GM19025 (cell line): ENCODE data around the gene C18orf63.
"Not testable (repeated sequence)": the region's sequence is repeated elsewhere in the genome, so short reads cannot be mapped to it uniquely, and the experiment has no call there.

Experiments
- ATAC-seq: cut with Tn5 transposase; IDR thresholded peaks from one replicate; pipeline ENCODE4 v1.9.1; 2021; ENCODE audit warnings: mild to moderate bottlenecking, low read depth, moderate library complexity; ENCODE audit not compliant: unreplicated experiment

C18orf63 gene

DNA sequence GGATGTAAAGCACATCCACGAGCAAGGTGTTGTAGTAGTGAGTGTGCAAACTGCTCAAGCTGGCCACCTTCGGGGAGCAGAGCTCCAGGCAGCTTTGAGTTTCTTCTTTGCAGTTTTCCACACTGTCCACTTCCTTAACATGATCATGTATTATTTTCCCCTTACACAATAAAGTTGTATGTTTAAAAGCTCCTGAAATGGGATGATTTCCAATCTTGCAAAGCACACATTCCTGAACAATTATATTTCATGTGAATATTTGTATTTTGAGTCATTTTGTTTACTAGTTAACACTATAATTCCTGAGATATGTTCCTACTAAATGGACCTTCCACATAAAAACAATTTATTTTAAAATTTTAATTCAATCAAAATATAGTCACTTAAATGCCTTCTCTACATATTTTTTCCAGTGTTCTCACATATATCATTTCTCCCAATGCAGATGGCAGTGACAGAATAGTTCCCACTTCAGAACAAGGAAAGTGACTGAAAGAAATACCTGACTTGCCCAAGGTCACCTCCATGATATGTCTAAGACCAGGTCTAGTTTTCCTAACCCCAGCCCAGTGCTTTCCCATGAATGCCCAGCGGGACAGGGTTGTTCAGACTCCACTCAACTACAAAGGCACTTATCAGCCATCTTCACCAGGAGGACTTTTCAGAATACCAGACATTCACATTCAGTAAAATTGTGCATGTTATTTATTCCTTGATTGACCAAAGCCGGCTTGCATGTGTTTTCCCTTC is 29.4 kb upstream of the C18orf63 start:
- no peak for ATAC-seq

DNA sequence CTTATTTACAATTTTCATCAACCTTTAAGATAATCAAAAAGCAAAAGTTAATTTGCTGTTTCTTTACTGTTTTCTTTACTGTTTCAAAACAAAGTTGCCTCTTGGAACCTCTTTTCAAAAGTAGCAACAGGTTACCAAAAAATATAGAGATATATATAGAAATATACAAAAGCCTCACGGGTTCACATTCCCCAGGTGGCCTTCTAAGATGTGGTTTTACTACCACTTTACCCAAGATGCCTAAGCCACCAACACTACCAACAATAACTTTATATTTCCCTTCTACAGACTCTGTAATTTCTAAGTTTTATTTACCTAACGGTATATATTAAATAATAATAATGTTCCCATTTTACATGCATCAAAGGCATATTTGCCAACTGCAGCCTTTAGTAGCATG is 28.8 kb upstream of the C18orf63 start:
- no peak for ATAC-seq

GRCh38 chr18:74288041-74288440 is 27.6 kb upstream of the C18orf63 start:
- ATAC-seq = no peak

DNA sequence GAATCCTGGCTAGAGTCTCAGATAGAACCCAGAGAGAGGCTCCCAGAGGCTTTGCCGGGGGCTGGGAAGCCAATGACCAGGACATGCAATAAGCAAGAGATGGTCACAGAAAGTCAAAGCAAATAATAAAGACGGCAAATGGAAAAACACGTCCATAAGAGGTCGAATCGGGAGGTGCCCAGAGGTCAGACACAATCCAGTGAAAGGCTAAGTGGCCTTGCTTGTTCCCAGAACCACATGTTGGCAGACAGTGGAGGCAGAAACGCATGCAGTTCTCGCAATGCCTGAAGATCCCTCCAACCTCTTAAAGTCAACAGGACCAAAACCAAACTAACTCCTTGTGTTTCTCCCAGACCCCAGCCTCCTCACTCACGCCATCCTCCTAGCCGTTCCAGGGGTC is 26.9 kb upstream of the C18orf63 start:
- ATAC-seq = no peak

GRCh38 chr18:74289137-74289536 is 26.5 kb upstream of the C18orf63 start:
- ATAC-seq = no peak

DNA sequence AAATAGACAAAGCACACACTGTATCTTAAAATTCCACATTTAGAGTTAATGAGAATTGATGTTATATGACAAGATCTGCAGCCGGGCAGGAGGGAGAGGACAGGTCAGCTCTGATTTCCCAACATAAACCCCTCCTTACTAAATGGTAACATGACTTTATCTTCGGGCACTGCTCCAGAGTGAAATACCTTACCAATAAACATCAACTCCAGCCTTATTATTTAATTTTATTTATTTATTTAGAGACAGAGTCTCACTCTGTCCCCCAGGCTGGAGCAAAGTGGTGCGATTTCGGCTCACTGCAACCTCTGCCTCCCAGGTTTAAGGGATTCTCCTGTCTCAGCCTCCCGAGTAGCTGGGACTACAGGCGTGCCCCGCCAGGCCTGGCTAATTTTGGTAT is 25.6 kb upstream of the C18orf63 start:
- no peak for ATAC-seq

GRCh38 chr18:74290794-74291471 is 24.7 kb upstream of the C18orf63 start:
- no peak for ATAC-seq

DNA sequence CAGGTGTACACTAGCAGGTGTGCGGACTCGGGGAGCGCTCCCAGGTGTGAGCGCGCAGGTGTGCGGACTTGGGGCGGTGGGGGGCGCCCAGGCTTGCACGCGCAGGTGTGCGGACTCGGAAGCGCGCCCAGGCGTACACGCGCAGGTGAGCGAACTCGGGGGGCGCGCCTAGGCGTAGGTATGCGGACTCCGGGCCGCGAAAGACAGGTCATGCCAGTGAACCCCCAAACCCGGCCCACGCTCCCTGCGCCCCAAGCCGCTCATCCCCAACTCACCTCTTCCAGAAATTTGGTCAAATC is 24.2 kb upstream of the C18orf63 start:
- no peak for ATAC-seq

DNA sequence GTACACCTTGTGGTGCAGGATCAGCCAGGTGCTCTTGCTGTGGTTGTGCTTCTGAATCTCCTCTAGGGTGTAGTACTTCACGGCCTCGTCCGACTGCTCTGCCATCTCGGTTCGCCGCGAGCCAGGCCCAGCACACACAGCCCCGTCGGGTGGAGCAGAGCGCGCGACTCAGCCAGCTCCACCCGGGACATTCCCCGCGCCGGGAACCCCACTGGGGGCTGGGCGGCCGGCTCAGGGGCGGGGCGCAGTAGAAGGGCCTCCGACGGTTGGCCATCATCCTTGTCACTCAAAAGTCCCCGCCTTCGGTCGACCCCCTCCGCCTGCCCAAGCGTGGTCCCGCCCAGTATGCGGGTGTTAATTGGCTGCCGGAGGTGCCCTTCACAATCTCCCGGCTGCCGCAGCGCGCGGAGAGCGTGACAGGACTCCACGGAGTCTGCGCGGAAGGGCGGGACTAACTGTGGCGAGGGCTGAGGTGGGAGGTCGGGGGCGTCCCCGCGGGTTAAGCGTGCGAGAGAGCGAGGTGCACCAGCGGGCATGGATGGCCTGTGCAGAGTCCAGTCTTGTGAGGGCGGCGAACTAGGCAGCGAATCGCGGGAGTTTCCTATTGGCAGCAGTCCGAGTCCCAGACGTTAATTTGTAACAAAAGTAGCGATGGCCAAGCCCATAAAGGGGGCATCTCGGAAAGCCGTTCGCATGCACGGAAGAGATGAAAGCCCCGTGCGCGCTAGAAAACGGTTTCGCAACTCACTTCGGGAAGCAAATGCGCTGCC is 23.7 kb upstream of the C18orf63 start, which contains the start of gene CYB5A:
Gene CYB5A (minus strand): TSS at position 193 of the 770 bp plus-strand sequence. CDS start 88 bp downstream, at position 105.
- peak; percentile 100 for ATAC-seq

- ATAC-seq = no peak
Observed at GRCh38 chr18:74292541-74292858, 23.1 kb upstream of the C18orf63 start.

DNA sequence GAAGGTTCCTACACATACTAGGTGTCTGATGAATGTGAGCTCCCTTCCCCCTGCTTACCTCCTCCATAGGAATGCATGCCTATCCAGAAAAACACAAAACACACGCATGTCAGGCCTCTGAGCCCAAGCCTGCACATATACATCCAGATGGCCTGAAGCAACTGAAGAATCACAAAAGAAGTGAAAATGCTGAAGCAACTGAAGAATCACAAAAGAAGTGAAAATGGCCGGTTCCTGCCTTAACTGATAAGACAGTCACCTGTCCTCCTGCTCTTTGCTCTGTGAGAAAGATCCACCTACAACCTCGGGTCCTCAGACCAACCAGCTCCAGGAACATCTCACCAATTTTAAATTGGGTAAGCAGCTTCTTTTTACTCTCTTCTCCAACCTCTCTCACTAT is 22.7 kb upstream of the C18orf63 start:
- ATAC-seq = not testable (repeated sequence)

GRCh38 chr18:74294526-74294925 is 21.1 kb upstream of the C18orf63 start:
- no peak for ATAC-seq

DNA sequence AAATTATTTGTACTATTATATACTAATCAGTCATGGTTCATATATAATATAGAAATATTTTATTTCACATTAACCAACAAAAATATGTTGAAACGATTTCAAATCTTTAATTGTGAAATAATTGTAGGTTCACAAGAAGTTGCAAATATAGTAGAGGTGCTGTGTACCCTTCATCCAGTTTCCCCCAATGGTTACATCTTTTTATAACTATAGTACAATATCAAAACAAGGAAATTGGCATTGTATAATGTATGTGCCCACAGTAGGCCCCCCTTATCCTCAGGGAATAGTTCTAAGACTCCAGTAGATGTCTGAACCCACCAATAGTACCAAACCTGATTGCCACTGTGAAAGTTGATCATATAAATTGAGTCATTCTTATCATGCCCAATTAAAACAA is 16.5 kb upstream of the C18orf63 start:
- no peak for ATAC-seq

DNA sequence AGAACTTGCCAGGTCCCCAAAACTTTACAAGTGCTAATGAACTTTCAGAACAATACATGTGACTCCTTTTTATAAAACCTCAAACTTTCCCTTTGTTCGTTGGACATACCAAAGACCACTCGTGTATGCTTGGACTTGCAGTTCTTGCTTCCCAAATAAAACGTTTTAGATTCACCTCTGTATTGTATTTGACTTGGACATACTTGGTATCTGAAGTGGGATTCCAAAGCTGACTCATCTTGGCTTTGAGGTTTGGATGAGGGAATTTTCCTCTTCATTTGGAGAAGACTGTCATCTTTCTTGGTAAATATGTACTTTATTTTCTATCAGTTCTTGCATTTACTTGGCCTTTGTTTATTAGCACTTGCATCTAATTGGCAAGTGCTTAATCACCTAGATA is 15.9 kb upstream of the C18orf63 start:
- no peak for ATAC-seq

DNA sequence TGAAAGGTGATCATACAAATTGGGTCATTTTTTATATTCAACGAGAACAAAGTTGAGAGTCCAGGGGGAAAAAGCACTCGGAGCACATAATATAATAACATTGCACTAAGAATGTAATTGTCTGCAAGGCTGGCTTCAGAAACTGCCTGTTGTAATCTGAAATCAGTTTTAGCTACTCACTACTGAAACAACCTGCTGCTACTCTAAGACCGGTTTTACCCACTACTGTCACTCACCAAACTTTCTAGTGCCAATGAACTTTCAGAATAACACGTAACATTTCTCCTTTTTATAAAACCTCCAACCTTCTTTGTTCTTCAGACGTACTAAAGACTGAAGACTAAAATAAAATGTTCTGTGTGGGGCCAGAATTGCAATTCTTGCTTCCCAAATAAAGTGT is 12.3 kb upstream of the C18orf63 start:
- no peak for ATAC-seq

GRCh38 chr18:74303936-74304335 is 11.7 kb upstream of the C18orf63 start:
- ATAC-seq = no peak

- ATAC-seq = no peak
Observed at GRCh38 chr18:74310411-74310810, 5.2 kb upstream of the C18orf63 start.

DNA sequence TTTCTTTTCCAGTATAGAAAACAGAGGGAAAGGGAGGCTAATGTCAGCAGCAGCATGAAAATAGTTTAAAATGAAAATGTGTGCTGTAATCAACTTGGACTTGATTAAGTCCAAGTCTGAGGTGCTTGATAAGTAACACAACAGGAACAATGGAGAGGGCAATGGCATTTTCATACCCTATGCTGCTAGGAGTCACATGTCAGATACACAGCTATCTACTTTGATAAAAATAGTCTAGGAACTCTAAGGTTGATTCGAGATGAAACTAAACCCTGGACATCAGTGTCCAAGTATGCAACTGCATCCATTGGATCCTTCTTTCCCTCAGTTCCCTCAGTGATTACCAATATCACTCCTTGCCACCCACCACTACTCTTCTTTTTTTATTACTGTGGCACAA is 4.6 kb upstream of the C18orf63 start:
- ATAC-seq = no peak

DNA sequence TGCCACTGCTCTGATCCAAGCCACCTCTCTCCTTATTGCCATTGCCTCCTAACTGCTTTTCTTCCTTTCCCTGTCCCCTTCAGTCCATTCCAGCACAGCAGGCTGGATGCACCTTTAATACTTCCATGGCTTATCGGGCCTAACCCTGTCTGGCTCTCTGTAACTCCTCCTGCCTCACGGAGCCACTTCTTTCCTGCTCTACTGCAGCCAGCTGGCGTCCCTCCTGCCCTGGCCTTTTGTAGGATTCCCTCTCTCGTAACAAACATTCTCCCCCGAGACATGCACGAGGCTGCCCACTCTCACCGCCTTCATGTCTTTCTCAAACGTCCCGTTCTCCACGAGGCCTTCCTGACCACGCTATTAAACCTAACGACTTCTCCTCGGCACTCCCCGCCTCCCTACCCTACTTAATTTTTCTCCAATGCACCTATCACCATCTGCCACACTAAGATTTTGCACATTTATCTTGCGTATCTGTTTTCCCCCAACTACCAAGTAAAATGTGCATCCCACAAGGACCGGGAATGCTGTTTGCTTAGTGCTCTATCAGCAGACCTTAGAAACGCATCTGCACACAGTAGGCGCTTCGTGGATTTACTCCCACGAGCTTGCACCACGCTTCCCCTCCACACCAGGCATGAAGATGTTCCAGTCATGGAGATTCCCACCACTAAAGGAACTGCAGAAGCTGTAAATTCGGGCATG is 728 bp upstream of the C18orf63 start:
- no peak for ATAC-seq

DNA sequence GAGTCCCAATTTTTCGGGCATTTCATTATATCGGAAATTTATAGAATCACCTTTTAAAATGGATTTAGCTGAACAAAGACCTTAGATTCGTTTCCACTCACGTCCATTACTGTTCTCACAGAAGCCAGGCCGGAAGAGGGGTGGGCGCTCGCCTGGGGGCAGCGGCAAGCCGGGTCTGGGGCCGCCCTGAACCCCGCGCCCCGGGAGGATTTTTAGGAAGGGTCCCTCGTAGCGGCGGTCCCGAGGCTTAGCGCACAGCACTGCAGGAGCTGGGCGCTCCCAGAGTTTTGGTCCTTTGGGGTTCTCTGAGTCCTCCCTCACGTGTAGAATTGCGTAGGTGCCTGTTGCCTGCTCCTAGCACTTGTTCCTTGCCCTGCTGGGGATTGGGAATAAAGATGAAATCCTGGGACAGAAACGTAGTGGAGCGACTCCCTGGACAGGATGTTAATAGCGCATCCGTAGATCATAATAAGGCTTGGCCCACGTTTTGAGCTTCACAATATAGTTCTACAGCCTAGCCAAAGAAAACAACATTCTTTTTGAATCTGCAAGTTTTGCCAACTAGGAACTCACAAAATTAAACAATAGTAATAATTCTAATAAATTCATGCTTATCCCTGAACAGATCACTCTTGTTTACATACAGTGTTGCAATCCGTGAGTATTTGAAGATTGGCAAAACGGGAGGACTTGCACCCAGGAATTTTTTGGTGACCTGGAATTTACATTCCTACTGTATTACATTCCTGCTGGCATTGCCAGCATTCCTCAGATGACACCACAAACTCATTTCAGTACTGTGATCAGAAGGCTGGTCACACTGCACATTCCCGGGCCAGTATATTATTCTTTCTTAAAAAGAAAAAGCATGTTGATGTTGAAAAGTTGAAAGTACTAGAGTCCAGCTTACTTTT is 875 bp downstream of the C18orf63 start:
- no peak for ATAC-seq
